Activated naive CD8-positive, alpha-beta T cell (primary cell): ENCODE results near the gene RAB40B.

ENCODE experiments used
- H3K27ac Mint-ChIP-seq: one replicate; pipeline ENCODE4 v1.8.0; 2021; ENCODE audit warnings: mixed read lengths
- H3K27me3 Mint-ChIP-seq: one replicate; pipeline ENCODE4 v1.8.0; 2021; ENCODE audit warnings: mixed read lengths
- H3K36me3 Mint-ChIP-seq: one replicate; pipeline ENCODE4 v1.8.0; 2021; ENCODE audit warnings: mixed read lengths
- H3K4me1 Mint-ChIP-seq: one replicate; pipeline ENCODE4 v1.8.0; 2021; ENCODE audit warnings: low read depth, mixed read lengths
- H3K4me3 Mint-ChIP-seq: one replicate; pipeline ENCODE4 v1.8.0; 2021; ENCODE audit warnings: mild to moderate bottlenecking, mixed read lengths
- H3K9me3 Mint-ChIP-seq: one replicate; pipeline ENCODE4 v1.8.0; 2021; ENCODE audit warnings: low read depth, mixed read lengths

Gene RAB40B

DNA sequence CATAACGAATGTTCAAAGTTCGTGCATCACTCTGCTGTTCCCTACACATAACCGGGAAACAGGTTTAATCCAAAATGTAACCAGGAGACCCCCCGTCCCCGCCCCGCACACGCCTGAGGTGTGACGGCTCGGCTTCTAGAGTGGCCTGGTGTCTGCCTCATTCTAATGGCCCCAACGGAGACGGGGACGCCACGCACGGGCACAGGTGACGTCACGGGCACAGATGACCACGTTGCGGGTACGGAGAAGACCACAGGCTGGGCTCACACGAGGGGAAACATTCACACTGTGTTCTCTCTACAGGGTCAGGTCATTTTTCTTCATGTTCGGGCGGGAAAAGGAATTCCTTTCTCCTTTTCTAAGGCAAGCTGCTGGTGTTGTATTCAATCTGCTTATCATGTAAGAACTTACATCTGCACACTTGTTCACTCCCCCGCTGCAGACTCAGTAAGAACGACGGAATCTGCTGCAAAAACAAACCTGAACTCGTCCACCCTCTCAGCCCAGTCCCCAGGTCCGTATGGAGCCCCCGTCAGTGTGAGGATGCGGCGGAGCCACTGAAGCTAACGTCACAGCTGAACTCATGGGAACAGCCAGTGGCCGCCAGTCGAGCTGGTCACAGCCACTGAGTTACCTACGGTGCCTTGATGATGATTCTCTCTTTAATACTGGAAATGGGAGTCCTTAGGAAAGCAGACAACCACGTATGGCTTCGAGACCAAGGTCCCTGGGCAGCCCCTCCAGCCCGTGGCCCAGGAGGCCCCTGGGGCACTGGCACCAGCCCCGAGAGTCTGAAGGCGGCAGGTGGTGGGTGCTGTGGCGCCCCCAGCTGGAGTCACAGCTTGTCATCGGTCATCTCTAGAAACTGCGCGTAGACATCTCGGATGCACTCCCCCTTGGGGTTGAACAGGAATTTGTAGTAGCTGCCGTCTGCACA, 83.1 kb downstream of the RAB40B start:
- no peak overlapping the region for H3K4me3 Mint-ChIP-seq
- no peaks in the 10 kb centered on the region for H3K9me3 Mint-ChIP-seq
- H3K27ac Mint-ChIP-seq = no peak overlapping the region
- no peaks in the 10 kb centered on the region for H3K27me3 Mint-ChIP-seq
- H3K36me3 Mint-ChIP-seq = no peaks in the 10 kb centered on the region
- no peaks in the 10 kb centered on the region for H3K4me1 Mint-ChIP-seq

DNA sequence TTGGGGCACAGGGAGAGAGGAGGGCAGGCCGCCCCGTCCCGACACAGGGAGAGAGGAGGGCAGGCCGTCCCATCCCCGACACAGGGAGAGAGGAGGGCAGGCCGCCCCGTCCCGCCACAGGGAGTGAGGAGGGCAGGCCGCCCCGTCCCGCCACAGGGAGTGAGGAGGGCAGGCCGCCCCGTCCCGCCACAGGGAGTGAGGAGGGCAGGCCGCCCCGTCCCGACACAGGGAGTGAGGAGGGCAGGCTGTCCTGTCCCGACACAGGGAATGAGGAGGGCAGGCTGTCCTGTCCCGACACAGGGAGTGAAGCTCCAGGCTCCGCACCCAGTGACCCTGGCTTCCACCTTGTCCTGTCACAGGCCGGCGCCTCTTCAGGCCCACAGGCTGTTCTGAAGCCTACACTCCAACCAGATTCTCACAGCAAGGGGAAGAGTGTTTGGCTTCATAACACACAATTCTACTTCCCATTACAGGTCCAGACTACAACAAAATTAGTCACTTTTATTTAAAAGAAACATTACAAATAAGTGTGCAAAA, 84.3 kb downstream of the RAB40B start:
- Mint-ChIP-seq H3K27ac (no peak overlapping the region), H3K36me3 (no peaks in the 10 kb centered on the region)

DNA sequence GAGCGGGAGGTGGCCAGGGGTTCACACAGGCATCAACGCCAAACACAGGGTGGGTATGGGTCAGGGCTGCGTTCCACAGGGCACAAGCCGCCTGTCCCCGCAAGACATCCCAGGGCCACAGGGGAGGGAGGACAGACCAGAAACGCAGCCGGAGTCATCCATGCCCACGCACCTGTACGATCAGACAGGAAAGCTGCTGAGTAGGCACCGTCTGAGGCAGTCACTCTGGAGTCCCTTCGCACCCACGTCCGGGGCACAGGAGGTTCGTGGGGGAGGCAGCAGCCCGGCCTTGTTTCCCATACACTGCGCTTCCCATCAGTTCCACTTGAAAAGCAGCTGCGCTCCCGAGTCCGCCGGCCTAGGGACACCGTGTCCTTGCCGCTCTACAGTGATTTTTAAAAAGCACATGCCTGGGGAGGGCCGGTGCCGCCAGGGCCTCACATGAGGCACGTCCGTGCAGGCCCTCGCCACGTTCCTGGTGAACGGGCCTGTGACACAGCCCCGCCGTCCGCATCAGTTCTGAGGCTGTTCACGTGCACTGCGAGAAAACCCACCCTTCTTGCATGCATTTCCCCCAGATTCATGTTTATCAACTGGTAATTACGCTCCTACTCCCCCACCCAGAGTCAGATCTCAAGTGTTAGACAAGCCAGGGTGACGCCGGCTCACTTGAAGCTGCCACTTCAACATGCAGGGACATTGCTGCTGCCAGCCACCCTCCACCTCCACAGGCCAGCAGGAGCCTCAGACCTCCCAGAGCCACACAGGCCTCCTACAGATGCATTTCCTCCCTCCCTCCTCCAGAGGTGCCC, 85.0 kb downstream of the RAB40B start:
- Mint-ChIP-seq H3K9me3 (no peaks in the 10 kb centered on the region), H3K27me3 (no peaks in the 10 kb centered on the region), H3K27ac (no peak overlapping the region), H3K4me3 (no peak overlapping the region), H3K4me1 (no peaks in the 10 kb centered on the region), H3K36me3 (no peaks in the 10 kb centered on the region)

More for the DNA sequence above, 84.3 kb downstream of the RAB40B start:
- H3K9me3 Mint-ChIP-seq = no peaks in the 10 kb centered on the region
- no peaks in the 10 kb centered on the region for H3K27me3 Mint-ChIP-seq
- H3K4me3 Mint-ChIP-seq = no peak overlapping the region
- no peaks in the 10 kb centered on the region for H3K4me1 Mint-ChIP-seq

DNA sequence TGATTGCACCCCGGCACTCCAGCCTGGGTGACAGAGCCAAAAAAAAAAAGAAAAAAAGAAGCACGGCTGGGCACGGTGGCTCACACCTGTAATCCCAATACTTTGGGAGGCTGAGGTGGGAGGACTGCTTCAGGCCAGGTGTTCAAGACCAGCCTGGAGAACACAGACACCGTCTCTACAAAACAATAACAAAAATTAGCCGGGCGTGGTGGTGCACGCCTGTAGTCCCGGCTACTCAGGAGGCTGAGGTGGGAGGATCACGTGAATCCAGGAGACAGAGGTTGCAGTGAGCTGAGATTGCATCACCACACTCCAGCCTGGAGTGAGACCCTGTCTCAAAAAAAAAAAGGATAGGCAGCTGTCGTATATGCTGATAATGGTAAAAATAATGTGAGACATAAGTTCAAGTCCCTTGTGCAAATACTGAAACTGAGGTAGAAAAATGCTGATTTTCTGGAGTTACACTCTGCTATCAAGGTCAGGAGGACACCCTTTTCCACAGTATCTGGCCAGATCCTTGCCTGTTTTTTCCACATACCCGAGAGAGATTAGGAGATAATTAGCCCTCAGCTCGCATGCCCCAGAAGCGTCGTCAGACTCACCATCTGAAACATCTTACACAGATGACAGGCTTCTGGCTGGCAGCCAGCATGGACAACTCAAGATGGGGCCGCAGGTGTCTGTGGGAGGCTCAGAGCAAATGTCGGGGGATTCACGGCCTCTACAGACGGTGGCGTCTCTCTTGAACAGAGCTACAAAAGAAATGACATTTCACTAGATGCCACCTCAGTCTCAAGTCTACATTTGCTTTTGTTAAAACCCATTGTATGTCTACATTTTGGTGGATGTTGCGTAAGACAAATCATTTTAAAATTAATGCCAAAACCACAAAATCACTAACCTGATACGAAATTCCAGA, 87.1 kb downstream of the RAB40B start:
- H3K36me3 Mint-ChIP-seq = no peaks in the 10 kb centered on the region

DNA sequence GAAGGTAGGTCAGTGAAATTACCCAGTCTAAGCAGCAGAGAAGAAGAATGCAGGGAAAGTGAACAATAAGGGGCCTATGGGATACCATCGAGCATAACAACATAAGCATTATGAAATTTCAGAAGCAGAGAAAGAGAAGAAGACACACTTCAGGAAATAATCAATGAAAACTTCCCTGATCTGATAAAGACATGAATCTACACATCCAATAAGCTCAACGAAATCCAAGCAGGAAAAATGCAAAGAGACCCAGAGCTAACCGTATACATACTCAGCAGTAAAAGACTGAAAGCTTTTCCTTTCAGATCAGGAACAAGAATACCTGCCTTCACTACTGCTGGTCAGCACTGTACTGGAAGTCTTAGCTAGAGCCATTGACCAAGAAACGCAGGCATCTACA, 88.8 kb downstream of the RAB40B start:
- H3K9me3 Mint-ChIP-seq = no peaks in the 10 kb centered on the region
- peaks cover 1% of the 10 kb centered on the region for H3K4me1 Mint-ChIP-seq
- no peaks in the 10 kb centered on the region for H3K36me3 Mint-ChIP-seq
- H3K4me3 Mint-ChIP-seq = no peak overlapping the region
- H3K27ac Mint-ChIP-seq = no peak overlapping the region
- H3K27me3 Mint-ChIP-seq = no peaks in the 10 kb centered on the region

More for the DNA sequence above, 87.1 kb downstream of the RAB40B start:
- no peaks in the 10 kb centered on the region for H3K9me3 Mint-ChIP-seq
- no peak overlapping the region for H3K4me3 Mint-ChIP-seq
- H3K27ac Mint-ChIP-seq = no peak overlapping the region
- H3K27me3 Mint-ChIP-seq = no peaks in the 10 kb centered on the region
- H3K4me1 Mint-ChIP-seq = peaks cover 1% of the 10 kb centered on the region

DNA sequence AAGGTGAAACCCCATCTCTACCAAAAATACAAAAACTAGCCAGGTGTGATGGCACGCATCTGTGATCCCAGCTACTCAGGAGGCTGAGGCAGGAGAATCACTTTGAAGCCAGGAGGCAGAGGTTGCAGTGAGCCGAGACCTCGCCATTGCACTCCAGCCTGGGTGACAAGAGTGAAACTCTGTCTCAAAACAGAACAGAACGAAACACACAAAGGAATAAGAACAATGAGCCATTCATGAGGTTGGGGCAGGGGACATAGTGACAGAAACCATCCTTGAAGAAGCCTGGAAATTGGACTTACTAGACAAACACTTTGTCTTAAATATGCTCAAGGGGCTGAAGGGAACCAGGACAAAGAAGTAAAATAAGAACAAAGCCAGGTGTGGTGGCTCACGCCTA, 89.7 kb downstream of the RAB40B start:
- peak overlapping the region; percentile 54 for H3K27ac Mint-ChIP-seq

DNA sequence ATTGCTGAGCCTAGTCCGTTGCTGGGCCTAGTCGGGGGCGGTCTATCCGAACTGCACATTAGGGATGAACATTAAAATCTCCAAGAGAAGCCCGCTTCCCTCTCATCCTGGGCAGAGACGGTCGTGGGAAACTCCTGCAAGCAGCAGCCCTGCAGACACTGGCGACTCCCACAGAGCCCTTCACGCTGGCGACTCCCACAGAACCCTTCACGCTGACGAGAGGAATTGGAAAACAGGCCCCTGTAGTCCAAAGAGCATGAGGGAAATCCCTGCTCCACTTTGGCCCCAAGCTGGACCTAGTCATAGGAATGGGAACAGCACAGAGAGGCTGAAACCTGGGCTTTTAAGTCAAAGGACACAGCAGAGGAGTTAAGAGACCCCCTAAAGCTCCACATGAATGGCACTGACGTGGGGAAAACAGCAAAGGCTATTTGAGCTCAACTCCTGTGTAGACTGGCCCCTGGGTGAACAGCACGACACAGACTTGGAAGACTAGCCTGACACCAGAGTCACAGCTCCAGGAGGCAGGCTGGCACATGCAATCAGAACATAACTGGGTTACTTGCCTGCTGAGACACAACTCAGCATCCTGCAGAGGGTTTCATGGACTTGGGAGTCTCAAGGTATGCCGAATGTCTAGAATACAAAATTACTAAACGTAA, 92.4 kb downstream of the RAB40B start:
- no peaks in the 10 kb centered on the region for H3K9me3 Mint-ChIP-seq
- no peak overlapping the region for H3K27ac Mint-ChIP-seq
- no peak overlapping the region for H3K4me3 Mint-ChIP-seq
- H3K4me1 Mint-ChIP-seq = peaks cover 12% of the 10 kb centered on the region
- H3K27me3 Mint-ChIP-seq = no peaks in the 10 kb centered on the region
- H3K36me3 Mint-ChIP-seq = peaks cover 2% of the 10 kb centered on the region

More for the DNA sequence above, 89.7 kb downstream of the RAB40B start:
- no peaks in the 10 kb centered on the region for H3K9me3 Mint-ChIP-seq
- H3K36me3 Mint-ChIP-seq = no peaks in the 10 kb centered on the region
- H3K4me1 Mint-ChIP-seq = peaks cover 8% of the 10 kb centered on the region
- H3K4me3 Mint-ChIP-seq = no peak overlapping the region
- no peaks in the 10 kb centered on the region for H3K27me3 Mint-ChIP-seq
